ENCODE measurements around the gene ADGRF1.

The ADGRF1 gene

GRCh38 chr6:46989398-46989797, 52.7 kb downstream of the ADGRF1 start:
- H2BK120ac ChIP-seq (ENCODE audit: low read depth, low read length), result no peak overlapping the region
- H2BK12ac ChIP-seq (ENCODE audit: low read length in 2 of 2), result no peak overlapping the region
- peaks cover 1% of the 10 kb centered on the region for H3K4me1 ChIP-seq (ENCODE audit: control insufficient read depth, insufficient read depth, low read depth, low read length)
- H3K9me3 ChIP-seq (ENCODE audit: control insufficient read depth, low read length), result no peaks in the 10 kb centered on the region
- no peaks in the 10 kb centered on the region for H3K79me1 ChIP-seq (replicated peaks; ENCODE audit: low read length, poor library complexity, severe bottlenecking)
- no peaks in the 10 kb centered on the region for H3K27me3 ChIP-seq (ENCODE audit: control insufficient read depth in 1 of 2, insufficient read depth in 1 of 2, low read length in 2 of 2)
- no peak overlapping the region for H4K8ac ChIP-seq (ENCODE audit: low read length)
- no peak overlapping the region for H3K4me2 ChIP-seq (ENCODE audit: low read length, poor library complexity, severe bottlenecking)
- no peaks in the 10 kb centered on the region for H3K36me3 ChIP-seq (ENCODE audit: control insufficient read depth in 1 of 2, insufficient read depth in 2 of 2, low read depth in 1 of 2, low read length in 2 of 2)
- DNase-seq, result no peak
- H3K4ac ChIP-seq (ENCODE audit: low read depth in 1 of 2, low read length in 2 of 2), result no peak overlapping the region
- H2BK5ac ChIP-seq (ENCODE audit: low read depth, low read length, poor library complexity, severe bottlenecking), result no peak overlapping the region
- H2AFZ ChIP-seq (ENCODE audit: low read depth, low read length), result no peak overlapping the region
- no peak overlapping the region for H3K23ac ChIP-seq (ENCODE audit: low read length in 2 of 2)
- H3K9ac ChIP-seq (ENCODE audit: low read length), result no peak overlapping the region
- H3K18ac ChIP-seq (ENCODE audit: low read depth in 1 of 2, low read length in 2 of 2), result no peak overlapping the region
- H3K14ac ChIP-seq (ENCODE audit: low read length in 2 of 2), result no peak overlapping the region
- 88% methylated on average over 3 of the region's 3 CpGs for WGBS
- no peak overlapping the region for H3K27ac ChIP-seq (ENCODE audit: low read length, poor library complexity, severe bottlenecking)
- peak overlapping the region; percentile 4 for H4K91ac ChIP-seq (ENCODE audit: low read length)
- peak overlapping the region; percentile 17 for H2AK5ac ChIP-seq (ENCODE audit: low read length, severe bottlenecking)
- H3K4me3 ChIP-seq (ENCODE audit: insufficient read depth in 1 of 2, low read depth in 1 of 2, low read length in 2 of 2), result no peak overlapping the region
- no peak overlapping the region for H2BK15ac ChIP-seq (ENCODE audit: low read depth, poor library complexity, severe bottlenecking)

DNA sequence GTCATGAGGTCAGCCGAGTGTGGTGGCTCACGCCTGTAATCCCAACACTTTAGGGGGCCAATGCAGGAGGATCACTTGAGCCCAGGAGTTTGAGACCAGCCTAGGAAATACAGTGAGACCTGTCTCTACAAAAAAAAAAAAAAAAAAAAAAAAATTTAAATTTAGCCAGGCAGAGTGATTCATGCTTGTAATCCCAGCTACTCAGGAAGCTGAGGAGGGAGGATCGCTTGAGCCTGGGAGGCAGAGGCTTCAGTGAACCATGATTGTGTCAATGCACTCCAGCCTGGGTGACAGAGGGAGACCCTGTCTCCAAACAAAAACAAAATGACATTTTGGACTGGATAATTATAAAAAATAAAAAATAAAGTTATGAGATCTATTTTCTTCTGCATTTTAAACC, 56.2 kb downstream of the ADGRF1 start:
- no peak overlapping the region for H4K8ac ChIP-seq (ENCODE audit: low read length)
- no peak overlapping the region for H3K27ac ChIP-seq (ENCODE audit: low read length, poor library complexity, severe bottlenecking)
- no peak overlapping the region for H3K4ac ChIP-seq (ENCODE audit: low read depth in 1 of 2, low read length in 2 of 2)
- peak; percentile 42 for DNase-seq
- WGBS, result 58% methylated on average over 3 of the region's 3 CpGs
- no peak overlapping the region for H3K18ac ChIP-seq (ENCODE audit: low read depth in 1 of 2, low read length in 2 of 2)
- no peak overlapping the region for H3K23ac ChIP-seq (ENCODE audit: low read length in 2 of 2)
- H3K36me3 ChIP-seq (ENCODE audit: control insufficient read depth in 1 of 2, insufficient read depth in 2 of 2, low read depth in 1 of 2, low read length in 2 of 2), result no peaks in the 10 kb centered on the region
- no peak overlapping the region for H2AFZ ChIP-seq (ENCODE audit: low read depth, low read length)
- H3K4me3 ChIP-seq (ENCODE audit: insufficient read depth in 1 of 2, low read depth in 1 of 2, low read length in 2 of 2), result no peak overlapping the region
- H3K27me3 ChIP-seq (ENCODE audit: control insufficient read depth in 1 of 2, insufficient read depth in 1 of 2, low read length in 2 of 2), result no peaks in the 10 kb centered on the region
- H2BK5ac ChIP-seq (ENCODE audit: low read depth, low read length, poor library complexity, severe bottlenecking), result no peak overlapping the region
- no peaks in the 10 kb centered on the region for H3K79me1 ChIP-seq (replicated peaks; ENCODE audit: low read length, poor library complexity, severe bottlenecking)
- H3K9ac ChIP-seq (ENCODE audit: low read length), result no peak overlapping the region
- no peak overlapping the region for H3K14ac ChIP-seq (ENCODE audit: low read length in 2 of 2)
- peaks cover 3% of the 10 kb centered on the region for H3K4me1 ChIP-seq (ENCODE audit: control insufficient read depth, insufficient read depth, low read depth, low read length)
- H2BK120ac ChIP-seq (ENCODE audit: low read depth, low read length), result no peak overlapping the region
- no peak overlapping the region for H2AK5ac ChIP-seq (ENCODE audit: low read length, severe bottlenecking)
- no peak overlapping the region for H2BK12ac ChIP-seq (ENCODE audit: low read length in 2 of 2)
- H2BK15ac ChIP-seq (ENCODE audit: low read depth, poor library complexity, severe bottlenecking), result no peak overlapping the region
- H3K4me2 ChIP-seq (ENCODE audit: low read length, poor library complexity, severe bottlenecking), result no peak overlapping the region
- H4K91ac ChIP-seq (ENCODE audit: low read length), result no peak overlapping the region
- no peaks in the 10 kb centered on the region for H3K9me3 ChIP-seq (ENCODE audit: control insufficient read depth, low read length)

DNA sequence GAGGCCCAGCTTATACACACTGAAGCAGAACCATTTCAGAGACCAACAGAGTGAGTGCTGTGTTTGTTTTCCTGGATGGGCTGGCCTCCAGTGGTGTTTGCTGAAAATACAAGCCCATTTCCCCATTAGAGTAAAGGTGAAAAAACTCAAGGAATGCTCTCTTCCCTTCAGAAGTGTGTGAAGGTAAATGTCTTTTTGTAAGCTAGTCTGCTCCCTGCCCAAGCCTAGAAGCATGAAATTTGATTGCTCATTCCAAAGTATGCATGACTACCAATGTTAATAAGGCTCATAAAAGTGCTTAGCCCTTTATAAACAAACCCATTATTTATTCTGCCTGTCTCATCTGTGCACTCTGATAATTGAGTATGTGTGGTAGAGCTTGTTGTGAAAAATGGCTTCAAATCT, 59.1 kb downstream of the ADGRF1 start:
- H3K9ac ChIP-seq (ENCODE audit: low read length), result no peak overlapping the region
- H3K27ac ChIP-seq (ENCODE audit: low read length, poor library complexity, severe bottlenecking), result peak overlapping the region; percentile 76
- peaks cover 3% of the 10 kb centered on the region for H3K4me1 ChIP-seq (ENCODE audit: control insufficient read depth, insufficient read depth, low read depth, low read length)
- no peak overlapping the region for H3K14ac ChIP-seq (ENCODE audit: low read length in 2 of 2)
- no peak overlapping the region for H4K91ac ChIP-seq (ENCODE audit: low read length)
- no peak overlapping the region for H3K4ac ChIP-seq (ENCODE audit: low read depth in 1 of 2, low read length in 2 of 2)
- H3K23ac ChIP-seq (ENCODE audit: low read length in 2 of 2), result no peak overlapping the region
- no peak overlapping the region for H2AK5ac ChIP-seq (ENCODE audit: low read length, severe bottlenecking)
- H3K4me3 ChIP-seq (ENCODE audit: insufficient read depth in 1 of 2, low read depth in 1 of 2, low read length in 2 of 2), result no peak overlapping the region
- no peak overlapping the region for H4K8ac ChIP-seq (ENCODE audit: low read length)
- H2BK15ac ChIP-seq (ENCODE audit: low read depth, poor library complexity, severe bottlenecking), result no peak overlapping the region
- no peaks in the 10 kb centered on the region for H3K27me3 ChIP-seq (ENCODE audit: control insufficient read depth in 1 of 2, insufficient read depth in 1 of 2, low read length in 2 of 2)
- no peak overlapping the region for H2BK120ac ChIP-seq (ENCODE audit: low read depth, low read length)
- H2AFZ ChIP-seq (ENCODE audit: low read depth, low read length), result no peak overlapping the region
- H3K4me2 ChIP-seq (ENCODE audit: low read length, poor library complexity, severe bottlenecking), result peak overlapping the region; percentile 49
- no peaks in the 10 kb centered on the region for H3K79me1 ChIP-seq (replicated peaks; ENCODE audit: low read length, poor library complexity, severe bottlenecking)
- no peak overlapping the region for H2BK12ac ChIP-seq (ENCODE audit: low read length in 2 of 2)
- H3K9me3 ChIP-seq (ENCODE audit: control insufficient read depth, low read length), result no peaks in the 10 kb centered on the region
- H3K36me3 ChIP-seq (ENCODE audit: control insufficient read depth in 1 of 2, insufficient read depth in 2 of 2, low read depth in 1 of 2, low read length in 2 of 2), result no peaks in the 10 kb centered on the region
- H2BK5ac ChIP-seq (ENCODE audit: low read depth, low read length, poor library complexity, severe bottlenecking), result no peak overlapping the region
- DNase-seq, result peak; percentile 48
- H3K18ac ChIP-seq (ENCODE audit: low read depth in 1 of 2, low read length in 2 of 2), result no peak overlapping the region

DNA sequence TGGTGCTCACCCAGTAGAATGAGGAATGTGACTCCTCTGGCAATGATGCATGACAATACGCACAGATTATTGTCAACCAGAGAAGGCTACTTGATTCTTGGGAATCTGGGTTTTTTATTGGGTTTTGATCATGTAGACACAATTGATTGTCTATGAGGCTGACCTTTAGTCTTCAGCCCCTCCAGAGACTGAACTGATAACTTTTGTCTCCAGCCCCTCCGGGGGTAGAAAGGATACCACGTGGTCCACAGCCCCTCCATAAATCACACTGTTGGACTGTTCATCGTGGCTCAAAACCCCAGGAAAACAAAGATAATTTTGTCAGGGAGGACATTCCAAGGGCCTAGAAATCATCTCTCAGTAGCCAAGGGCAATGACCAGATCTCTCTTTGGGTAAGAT, 62.9 kb downstream of the ADGRF1 start:
- H3K9me3 ChIP-seq (ENCODE audit: control insufficient read depth, low read length), result no peaks in the 10 kb centered on the region
- no peak overlapping the region for H2BK15ac ChIP-seq (ENCODE audit: low read depth, poor library complexity, severe bottlenecking)
- H3K23ac ChIP-seq (ENCODE audit: low read length in 2 of 2), result no peak overlapping the region
- no peak overlapping the region for H3K27ac ChIP-seq (ENCODE audit: low read length, poor library complexity, severe bottlenecking)
- H3K9ac ChIP-seq (ENCODE audit: low read length), result no peak overlapping the region
- H2BK12ac ChIP-seq (ENCODE audit: low read length in 2 of 2), result no peak overlapping the region
- H3K4me2 ChIP-seq (ENCODE audit: low read length, poor library complexity, severe bottlenecking), result no peak overlapping the region
- no peak overlapping the region for H3K14ac ChIP-seq (ENCODE audit: low read length in 2 of 2)
- H4K91ac ChIP-seq (ENCODE audit: low read length), result no peak overlapping the region
- no peak overlapping the region for H4K8ac ChIP-seq (ENCODE audit: low read length)
- H3K36me3 ChIP-seq (ENCODE audit: control insufficient read depth in 1 of 2, insufficient read depth in 2 of 2, low read depth in 1 of 2, low read length in 2 of 2), result no peaks in the 10 kb centered on the region
- no peak overlapping the region for H2AK5ac ChIP-seq (ENCODE audit: low read length, severe bottlenecking)
- H3K18ac ChIP-seq (ENCODE audit: low read depth in 1 of 2, low read length in 2 of 2), result no peak overlapping the region
- H2BK120ac ChIP-seq (ENCODE audit: low read depth, low read length), result no peak overlapping the region
- 71% methylated on average over 4 of the region's 4 CpGs for WGBS
- peaks cover 3% of the 10 kb centered on the region for H3K4me1 ChIP-seq (ENCODE audit: control insufficient read depth, insufficient read depth, low read depth, low read length)
- H3K4ac ChIP-seq (ENCODE audit: low read depth in 1 of 2, low read length in 2 of 2), result no peak overlapping the region
- no peaks in the 10 kb centered on the region for H3K27me3 ChIP-seq (ENCODE audit: control insufficient read depth in 1 of 2, insufficient read depth in 1 of 2, low read length in 2 of 2)
- H3K4me3 ChIP-seq (ENCODE audit: insufficient read depth in 1 of 2, low read depth in 1 of 2, low read length in 2 of 2), result no peak overlapping the region
- no peak for DNase-seq
- H2BK5ac ChIP-seq (ENCODE audit: low read depth, low read length, poor library complexity, severe bottlenecking), result no peak overlapping the region
- H2AFZ ChIP-seq (ENCODE audit: low read depth, low read length), result no peak overlapping the region
- no peaks in the 10 kb centered on the region for H3K79me1 ChIP-seq (replicated peaks; ENCODE audit: low read length, poor library complexity, severe bottlenecking)
